Fibroblast of mammary gland (primary cell): ENCODE data around the gene AGPAT1.
"Not testable (repeated sequence)": the region's sequence is repeated elsewhere in the genome, so short reads cannot be mapped to it uniquely, and the experiment has no call there.

ENCODE experiments used
- DNase-seq: peaks from one replicate; pipeline ENCODE4 v3.0.0-alpha.2; 2010; ENCODE audit warnings: low read depth
- H3K4me3 ChIP-seq: 2 replicates; pipeline ENCODE4 v1.5.1; 2011; ENCODE audit warnings: low read depth, mild to moderate bottlenecking, low read length, moderate library complexity; ENCODE audit not compliant: control insufficient read depth
- CTCF ChIP-seq: conservative IDR thresholded peaks from 2 replicates; pipeline ENCODE4 v1.5.1; 2011; ENCODE audit warnings: low read depth, low read length, inconsistent platforms; ENCODE audit not compliant: control insufficient read depth, insufficient read depth

The AGPAT1 gene

GRCh38 chr6:32190054-32190851 is 14.4 kb upstream of the AGPAT1 start, which contains the start of gene PBX2:
TSS of gene PBX2 (minus strand) at chr6:32190202. CDS start at chr6:32189915, 287 bp downstream.
- DNase-seq = peak; percentile 85
- H3K4me3 ChIP-seq = peak within 1 kb of the TSS; percentile 70
- TF ChIP-seq CTCF = no peak

GRCh38 chr6:32189742-32190053 is 13.8 kb upstream of the AGPAT1 start:
- no peak for TF ChIP-seq CTCF
- DNase-seq = no peak
- H3K4me3 ChIP-seq = peak overlapping the region; percentile 70

- DNase-seq = no peak
- TF ChIP-seq CTCF = no peak
- H3K4me3 ChIP-seq = peak overlapping the region; percentile 70
Measured at GRCh38 chr6:32189069-32189741, 13.3 kb upstream of the AGPAT1 start.

GRCh38 chr6:32188381-32189068 is 12.6 kb upstream of the AGPAT1 start:
- no peak for DNase-seq

GRCh38 chr6:32187725-32188380 is 12.0 kb upstream of the AGPAT1 start:
- not testable (repeated sequence) for DNase-seq
- peak overlapping the region; percentile 13 for H3K4me3 ChIP-seq

More at GRCh38 chr6:32188381-32189068, 12.6 kb upstream of the AGPAT1 start:
- TF ChIP-seq CTCF = no peak
- H3K4me3 ChIP-seq = peak overlapping the region; percentile 70

- no peak overlapping the region for H3K4me3 ChIP-seq
- TF ChIP-seq CTCF = no peak
- no peak for DNase-seq
Measured at GRCh38 chr6:32187009-32187709, 11.3 kb upstream of the AGPAT1 start.

GRCh38 chr6:32186151-32186840 is 10.4 kb upstream of the AGPAT1 start:
- DNase-seq, H3K4me3 ChIP-seq: not testable (repeated sequence)

- peak; percentile 92 for DNase-seq
- not testable (repeated sequence) for H3K4me3 ChIP-seq
Measured at GRCh38 chr6:32185681-32186131, 9.8 kb upstream of the AGPAT1 start.
